Left lung (tissue), 10 donors: Measurements from ENCODE around the gene TMEM39B. TPM values are rescaled to one million over a fixed set of nuclear protein-coding genes. Genes with fewer than 3 reads are reported as not detected.
A peak's percentile ranks its signal among the peaks of the same experiment; 100 is the strongest.

Experiments used
- ATAC-seq: fragments of 200-7000 bp; cut with Tn5 transposase; one replicate; pipeline ENCODE4 v1.9.1; 2020; ENCODE audit warnings: moderate library complexity
- DNase-seq, 4 donors: peaks; one replicate each; pipeline ENCODE4 v3.0.0-alpha.2; 2013 to 2020
- H3K27ac ChIP-seq, 2 donors: fragments of 200-600 bp; sonication (generic) in 1 of 2; one replicate each; pipeline versions ENCODE4 v1.5.0 to v1.8.0; 2020 to 2021
- H3K27me3 ChIP-seq, 2 donors: fragments of 200-600 bp; sonication (generic) in 1 of 2; one replicate each; pipeline versions ENCODE4 v1.5.0 to v1.8.0; 2020 to 2021
- H3K36me3 ChIP-seq, 2 donors: fragments of 200-600 bp; sonication (generic) in 1 of 2; one replicate each; pipeline versions ENCODE4 v1.5.0 to v1.8.0; 2020 to 2021
- H3K4me1 ChIP-seq, 2 donors: fragments of 200-600 bp; one replicate each; pipeline ENCODE4 v1.8.0; 2021
- H3K4me3 ChIP-seq, 2 donors: fragments of 200-600 bp; sonication (generic) in 1 of 2; one replicate each; pipeline versions ENCODE4 v1.5.0 to v1.8.0; 2020 to 2021; ENCODE audit warnings: mild to moderate bottlenecking in 1 of 2
- H3K9me3 ChIP-seq, 2 donors: fragments of 200-600 bp; sonication (generic) in 1 of 2; one replicate each; pipeline versions ENCODE4 v1.5.0 to v1.8.0; 2020 to 2021
- CTCF ChIP-seq, 2 donors: fragments of 200-600 bp; sonication (generic) in 1 of 2; IDR thresholded peaks; one replicate each; pipeline versions ENCODE4 v1.5.0 to v1.8.0; 2021; ENCODE audit warnings: antibody characterized with exemption in 2 of 2
- intact Hi-C, 2 donors: fragments of 100-400 bp; cut with DNase I; formaldehyde crosslinking; loops; one replicate each; pipeline versions ENCODE4 v1.11.2 to v1.14.2; 2022
- polyA plus RNA-seq, 6 donors: library from polyadenylated mRNA; unstranded; fragments of 120-200 nt; gene quantifications; one replicate each; pipeline ENCODE4 v1.2.1, GENCODE V29; 2013; ENCODE audit not compliant: insufficient read length in 6 of 6
- total RNA-seq, 2 donors: library from RNA; stranded (reverse); fragmentation: NEBNext Ultra II Directional; extraction: Animal tissue kit (Norgen Biotek cat#: 25700); gene quantifications; one replicate each; pipeline ENCODE4 v1.2.1, GENCODE V29; 2021
- donor health status: DM: no; HTN: yes; CAD: no.
- donor health status: DM: no; HTN: no; CAD: no.

The TMEM39B gene
- total and polyA plus RNA-seq, 8 donors = 16.5 to 26.4 (median 23.9) TPM

- Histone ChIP-seq H3K27ac (no peak overlapping the region), H3K4me1 (peaks cover 0 to 12% of the 10 kb centered on the region in 2 donors), H3K36me3 (no peaks in the 10 kb centered on the region), H3K9me3 (no peaks in the 10 kb centered on the region), H3K4me3 (no peak overlapping the region), H3K27me3 (no peaks in the 10 kb centered on the region)
- ATAC-seq = no peak
- intact Hi-C loops = no loop called here
- no peak for DNase-seq
- TF ChIP-seq CTCF (IDR thresholded peaks at IDR 0.05) = no peak
Measured at GRCh38 chr1:32044234-32044633, 28.5 kb upstream of the TMEM39B start.

- Histone ChIP-seq H3K27ac (peak overlapping the region in 1 of 2 donors; percentile 71), H3K36me3 (no peaks in the 10 kb centered on the region), H3K9me3 (no peaks in the 10 kb centered on the region), H3K4me1 (peaks cover 0 to 12% of the 10 kb centered on the region in 2 donors), H3K27me3 (no peaks in the 10 kb centered on the region), H3K4me3 (no peak overlapping the region)
- peak; percentile 66 for ATAC-seq
- intact Hi-C loops = no loop called here
- TF ChIP-seq CTCF (IDR thresholded peaks at IDR 0.05) = no peak
- no peak for DNase-seq
Measured at GRCh38 chr1:32045772-32046171, 27.0 kb upstream of the TMEM39B start.

- intact Hi-C loops = no loop called here
Measured at GRCh38 chr1:32047701-32048100, 25.0 kb upstream of the TMEM39B start.

GRCh38 chr1:32048440-32048839 is 24.3 kb upstream of the TMEM39B start:
- no peaks in the 10 kb centered on the region for H3K27me3 ChIP-seq
- ATAC-seq = no peak
- peaks cover 0 to 12% of the 10 kb centered on the region in 2 donors for H3K4me1 ChIP-seq
- no peak overlapping the region for H3K27ac ChIP-seq
- peaks cover 0 to 6% of the 10 kb centered on the region in 2 donors for H3K36me3 ChIP-seq
- intact Hi-C loops = no loop called here
- no peak for DNase-seq
- H3K4me3 ChIP-seq = no peak overlapping the region
- TF ChIP-seq CTCF (IDR thresholded peaks at IDR 0.05) = no peak
- H3K9me3 ChIP-seq = no peaks in the 10 kb centered on the region

More at GRCh38 chr1:32047701-32048100, 25.0 kb upstream of the TMEM39B start:
- no peak for ATAC-seq
- Histone ChIP-seq H3K9me3 (no peaks in the 10 kb centered on the region), H3K4me3 (no peak overlapping the region), H3K27me3 (no peaks in the 10 kb centered on the region), H3K4me1 (peaks cover 0 to 12% of the 10 kb centered on the region in 2 donors), H3K36me3 (no peaks in the 10 kb centered on the region), H3K27ac (no peak overlapping the region)
- TF ChIP-seq CTCF (IDR thresholded peaks at IDR 0.05) = no peak
- no peak for DNase-seq

GRCh38 chr1:32051706-32052105 is 21.0 kb upstream of the TMEM39B start:
- Histone ChIP-seq H3K4me1 (no peaks in the 10 kb centered on the region), H3K27me3 (no peaks in the 10 kb centered on the region), H3K4me3 (no peak overlapping the region), H3K36me3 (peaks cover 0 to 8% of the 10 kb centered on the region in 2 donors), H3K27ac (no peak overlapping the region), H3K9me3 (no peaks in the 10 kb centered on the region)
- intact Hi-C loops = no loop called here
- TF ChIP-seq CTCF (IDR thresholded peaks at IDR 0.05) = no peak
- ATAC-seq = no peak
- no peak for DNase-seq
